ENCODE results near the gene AVPR1A. TPM values are rescaled to one million over a fixed set of nuclear protein-coding genes. Genes with fewer than 3 reads are reported as not detected.
A peak's percentile ranks its signal among the peaks of the same experiment; 100 is the strongest.

AVPR1A gene
- total RNA-seq, 1 experiment from 2014 or later: 0.11 TPM

DNA sequence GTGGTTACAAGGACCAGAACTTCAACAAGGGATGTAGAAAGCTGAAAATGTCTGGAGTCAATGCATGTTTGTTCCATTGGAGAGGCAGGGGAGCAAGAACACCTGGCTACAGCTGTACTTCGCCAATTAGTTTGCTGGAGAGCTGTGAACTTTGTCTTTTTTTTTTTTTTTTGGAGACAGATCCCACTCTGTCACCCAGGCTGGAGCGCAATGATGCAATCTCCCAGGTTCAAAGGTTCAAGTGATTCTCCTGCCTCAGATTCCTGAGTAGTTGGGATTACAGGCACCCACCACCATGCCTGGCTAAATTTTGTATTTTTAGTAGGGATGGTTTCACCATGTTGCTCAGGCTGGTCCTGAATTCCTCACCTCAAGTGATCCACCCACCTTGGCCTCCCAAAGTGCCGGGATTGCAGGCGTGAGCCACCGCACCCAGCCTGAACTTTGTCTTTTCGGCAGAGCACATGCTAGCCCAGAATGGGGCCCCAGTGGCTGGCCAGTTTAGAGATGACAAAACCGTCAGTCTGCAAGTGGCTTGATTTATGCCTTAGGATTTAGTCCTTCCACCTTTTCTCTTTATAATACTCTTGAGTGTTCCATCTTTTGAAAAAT, 55.5 kb downstream of the AVPR1A start:
- DNase-seq (ENCODE audit: low read depth): no peak

DNA sequence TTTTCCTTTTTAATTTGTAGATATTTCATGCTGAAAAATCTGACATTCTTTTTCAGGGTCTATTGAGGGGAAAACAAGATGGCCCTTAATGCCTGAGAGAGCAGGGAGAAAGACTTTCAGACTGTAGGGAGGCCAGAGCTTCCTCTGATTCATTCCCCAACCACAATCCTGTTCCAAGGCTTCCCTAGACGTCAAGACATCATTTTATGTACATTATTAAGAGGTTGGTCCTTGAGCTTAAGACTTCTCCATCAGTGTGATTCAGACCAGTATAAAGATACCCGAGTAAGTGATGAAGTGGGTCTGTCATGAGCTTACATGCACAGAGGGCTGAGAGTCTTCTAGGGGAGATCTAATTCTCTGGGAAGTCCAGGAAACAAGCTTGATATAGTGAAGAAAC, 57.3 kb downstream of the AVPR1A start:
- DNase-seq (ENCODE audit: low read depth): peak; percentile 11

DNA sequence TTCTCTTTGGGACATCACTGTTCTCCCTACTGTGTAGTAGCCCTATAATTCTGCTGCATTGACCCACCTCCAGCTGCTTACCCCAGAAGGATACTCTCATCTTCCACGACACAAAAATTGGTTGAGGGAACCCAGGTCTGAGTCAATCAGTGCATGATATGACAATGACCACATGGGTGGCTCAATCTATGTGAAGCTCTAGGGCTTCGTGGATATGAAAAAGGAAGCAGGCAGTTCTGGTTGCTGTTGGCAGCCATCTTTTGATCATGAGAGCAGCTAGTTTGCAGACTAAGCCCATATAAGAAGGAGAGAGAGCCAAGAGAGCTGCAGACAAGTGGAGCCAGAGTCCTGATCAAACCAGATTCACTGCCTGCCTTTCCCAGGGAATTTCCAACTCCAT, 57.9 kb downstream of the AVPR1A start:
- DNase-seq (ENCODE audit: low read depth): no peak

Other genes with a start within 250 kb of the AVPR1A start
- 9.7 and 9.8 TPM in 2 replicates for gene PPM1H, start 216.1 kb downstream of the AVPR1A start, total RNA-seq (2014; rRNA removed; shearing (Covaris generic))